Transverse colon (tissue), 4 donors: ENCODE measurements around the gene SLC52A3. TPM values are rescaled to one million over a fixed set of nuclear protein-coding genes. Genes with fewer than 3 reads are reported as not detected.

Experiments
- DNase-seq: peaks from one replicate; pipeline ENCODE4 v3.0.0-alpha.2; 2019
- H3K27ac ChIP-seq, 4 donors: fragments of 200-600 bp; sonication (generic); 2 replicates each; pipeline ENCODE4 v1.5.1; 2016 to 2018; ENCODE audit warnings: inconsistent platforms in 4 of 4
- H3K27me3 ChIP-seq: fragments of 200-600 bp; sonication (generic); 2 replicates; pipeline ENCODE4 v1.5.1; 2017; ENCODE audit warnings: inconsistent platforms
- H3K36me3 ChIP-seq, 4 donors: fragments of 200-600 bp; sonication (generic); 2 replicates each; pipeline ENCODE4 v1.5.1; 2017 to 2019; ENCODE audit warnings: inconsistent platforms in 4 of 4
- H3K4me1 ChIP-seq, 4 donors: fragments of 200-600 bp; sonication (generic); 2 replicates each; pipeline ENCODE4 v1.5.1; 2017 to 2020; ENCODE audit warnings: inconsistent platforms in 4 of 4
- H3K4me3 ChIP-seq, 4 donors: fragments of 200-600 bp; sonication (generic); 1 replicate in 1 of 4; 2 replicates in 3 of 4; pipeline versions ENCODE4 v1.5.1 to v1.6.1; 2017 to 2019; ENCODE audit warnings: inconsistent platforms in 4 of 4
- H3K9me3 ChIP-seq, 2 donors: fragments of 200-600 bp; sonication (generic); 2 replicates each; pipeline ENCODE4 v1.5.1; 2017 to 2019; ENCODE audit warnings: inconsistent platforms in 2 of 2
- CTCF ChIP-seq, 5 experiments: fragments of 200-600 bp in 3 of 5; fragments of 450-650 bp in 2 of 5; sonication (generic) in 3 of 5; IDR thresholded peaks; 1 replicate in 2 of 5; 2 replicates in 3 of 5; pipeline ENCODE4 v1.5.1; 2016 to 2017; ENCODE audit warnings: antibody characterized with exemption in 5 of 5, inconsistent platforms in 3 of 5, mild to moderate bottlenecking in 2 of 5, moderate library complexity in 1 of 5
- EP300 ChIP-seq: sonication (generic); formaldehyde crosslinking; IDR thresholded peaks from one replicate; pipeline ENCODE4 v1.6.1; 2017; ENCODE audit warnings: antibody characterized with exemption, low read depth
- POLR2A ChIP-seq: fragments of 450-650 bp; IDR thresholded peaks from one replicate; pipeline ENCODE4 v1.6.1; 2016; ENCODE audit warnings: antibody characterized with exemption, mild to moderate bottlenecking, moderate library complexity
- POLR2AphosphoS5 ChIP-seq, 3 donors: sonication (generic); formaldehyde crosslinking; IDR thresholded peaks; one replicate each; pipeline ENCODE4 v1.6.1; 2016; ENCODE audit warnings: antibody characterized with exemption in 3 of 3
- WGBS, 2 donors: methylation state at CpG; one replicate each; pipeline ENCODE4 v1.1.5; 2018; ENCODE audit warnings: low coverage in 1 of 2; 5-methylcytosine and 5-hydroxymethylcytosine counted together
- in situ Hi-C, 4 donors: fragments of 200-750 bp; cut with MboI; loops; one replicate each; pipeline versions ENCODE4 v1.15.0 to v1.15.1; 2017; ENCODE audit warnings: low sequenced_read_pairs in 3 of 4, low pct_ligation_motif_present in 1 of 4, low pct_unique_long_range_greater_than_20kb in 1 of 4
- intact Hi-C: fragments of 100-400 bp; cut with DNase I; formaldehyde crosslinking; loops from one replicate; pipeline ENCODE4 v1.15.1; 2023; ENCODE audit warnings: low total_unique reads
- total RNA-seq, 4 donors: library from RNA; depleted of rRNA; stranded (reverse); fragments of >200 nt; gene quantifications; one replicate each; pipeline ENCODE4 v1.1.0, GENCODE V29; 2016

The SLC52A3 gene
- total RNA-seq, 4 donors from 2014 or later, result 7.2 to 35.9 (median 15.3) TPM

- no peak overlapping the region for H3K27ac ChIP-seq
- H3K36me3 ChIP-seq, result no peaks in the 10 kb centered on the region
- no peak overlapping the region for H3K4me3 ChIP-seq
- in situ Hi-C loops (no loop called here), intact Hi-C loops (no loop called here)
- WGBS, 2 donors, result 76 to 100% methylated on average over 2 to 3 of the region's 3 CpGs
- H3K27me3 ChIP-seq, result no peaks in the 10 kb centered on the region
- H3K4me1 ChIP-seq, result no peaks in the 10 kb centered on the region
- TF ChIP-seq POLR2A (no peak), POLR2AphosphoS5 (IDR thresholded peaks at IDR 0.05) (no peak), EP300 (no peak), CTCF (IDR thresholded peaks at IDR 0.05) (no peak)
- DNase-seq, result no peak
- H3K9me3 ChIP-seq, result no peaks in the 10 kb centered on the region
These were observed 13.4 kb downstream of the SLC52A3 start for GRCh38 chr20:754904-755303.

GRCh38 chr20:753897-754635 lies 14.2 kb downstream of the SLC52A3 start:
- Histone ChIP-seq H3K4me1 (no peaks in the 10 kb centered on the region), H3K27ac (no peak overlapping the region), H3K27me3 (no peaks in the 10 kb centered on the region), H3K9me3 (no peaks in the 10 kb centered on the region), H3K4me3 (no peak overlapping the region), H3K36me3 (no peaks in the 10 kb centered on the region)
- in situ Hi-C loops, result no loop called here
- 66 to 75% methylated on average over 4 to 10 of the region's 10 CpGs for WGBS, 2 donors
- no peak for TF ChIP-seq EP300
- no peak for TF ChIP-seq CTCF (IDR thresholded peaks at IDR 0.05)
- TF ChIP-seq POLR2A, result no peak
- TF ChIP-seq POLR2AphosphoS5 (IDR thresholded peaks at IDR 0.05), result no peak
- DNase-seq, result no peak
- intact Hi-C loops, result no loop called here

- TF ChIP-seq EP300 (no peak), POLR2A (no peak), CTCF (IDR thresholded peaks at IDR 0.05) (no peak), POLR2AphosphoS5 (IDR thresholded peaks at IDR 0.05) (no peak)
- H3K4me1 ChIP-seq, result no peaks in the 10 kb centered on the region
- no peaks in the 10 kb centered on the region for H3K36me3 ChIP-seq
- in situ Hi-C loops, result no loop called here
- intact Hi-C loops, result no loop called here
- 38 to 63% methylated on average over 2 to 3 of the region's 3 CpGs for whole genome bisulfite sequencing, 2 donors
- no peaks in the 10 kb centered on the region for H3K9me3 ChIP-seq
- H3K27ac ChIP-seq, result no peak overlapping the region
- no peaks in the 10 kb centered on the region for H3K27me3 ChIP-seq
- H3K4me3 ChIP-seq, result no peak overlapping the region
- no peak for DNase-seq
These were observed 15.2 kb downstream of the SLC52A3 start for GRCh38 chr20:753136-753535.

- H3K27me3 ChIP-seq, result no peaks in the 10 kb centered on the region
- H3K27ac ChIP-seq, result no peak overlapping the region
- WGBS, 2 donors, result 82 to 88% methylated on average over 4 to 5 of the region's 5 CpGs
- intact Hi-C loops (no loop called here), in situ Hi-C loops (no loop called here)
- no peaks in the 10 kb centered on the region for H3K4me1 ChIP-seq
- TF ChIP-seq POLR2AphosphoS5 (IDR thresholded peaks at IDR 0.05) (no peak), EP300 (no peak), POLR2A (no peak), CTCF (IDR thresholded peaks at IDR 0.05) (no peak)
- no peak overlapping the region for H3K4me3 ChIP-seq
- no peak for DNase-seq
- no peaks in the 10 kb centered on the region for H3K36me3 ChIP-seq
- no peaks in the 10 kb centered on the region for H3K9me3 ChIP-seq
These were observed 16.0 kb downstream of the SLC52A3 start for GRCh38 chr20:752291-752690.
